Trophoblast cell (in vitro differentiated cells and primary cell): ENCODE measurements around the gene CYS1.
A peak's percentile ranks its signal among the peaks of the same experiment; 100 is the strongest.

Source experiments
- DNase-seq, 2 donors: peaks; one replicate each; pipeline ENCODE4 v3.0.0-alpha.2; 2016
- H2AFZ ChIP-seq: 2 replicates; pipeline ENCODE4 v1.6.1; 2013; ENCODE audit warnings: low read length, moderate library complexity, mild to moderate bottlenecking; ENCODE audit not compliant: insufficient read depth, poor library complexity
- H2AK5ac ChIP-seq: 2 replicates; pipeline ENCODE4 v1.6.1; 2013; ENCODE audit warnings: mild to moderate bottlenecking, low read length
- H2BK120ac ChIP-seq: 2 replicates; pipeline ENCODE4 v1.6.1; 2013; ENCODE audit warnings: low read length, mild to moderate bottlenecking, moderate library complexity; ENCODE audit not compliant: insufficient read depth, poor library complexity
- H2BK12ac ChIP-seq: 2 replicates; pipeline ENCODE4 v1.6.1; 2013; ENCODE audit warnings: mild to moderate bottlenecking, low read length, moderate library complexity
- H2BK5ac ChIP-seq: 2 replicates; pipeline ENCODE4 v1.6.1; 2013; ENCODE audit warnings: low read length, low read depth, moderate library complexity, mild to moderate bottlenecking; ENCODE audit not compliant: poor library complexity
- H3K14ac ChIP-seq: 2 replicates; pipeline ENCODE4 v1.6.1; 2013; ENCODE audit warnings: mild to moderate bottlenecking, low read length
- H3K18ac ChIP-seq: 2 replicates; pipeline ENCODE4 v1.6.1; 2013; ENCODE audit warnings: mild to moderate bottlenecking, low read length
- H3K23ac ChIP-seq: 2 replicates; pipeline ENCODE4 v1.6.1; 2013; ENCODE audit warnings: low read length
- H3K27ac ChIP-seq: 2 replicates; pipeline ENCODE4 v1.5.1; 2013; ENCODE audit warnings: low read depth, mild to moderate bottlenecking, inconsistent platforms, low read length, moderate library complexity
- H3K27me3 ChIP-seq: 2 replicates; pipeline ENCODE4 v1.6.1; 2013; ENCODE audit warnings: inconsistent platforms, mild to moderate bottlenecking, low read length, moderate library complexity; ENCODE audit not compliant: insufficient read depth
- H3K36me3 ChIP-seq, 2 experiments: 1 replicate in 1 of 2; 2 replicates in 1 of 2; pipeline ENCODE4 v1.6.1; 2013; ENCODE audit warnings: low read length in 2 of 2, mild to moderate bottlenecking in 2 of 2, moderate library complexity in 1 of 2; ENCODE audit not compliant: insufficient read depth in 2 of 2, control insufficient read depth in 1 of 2
- H3K4ac ChIP-seq: 2 replicates; pipeline ENCODE4 v1.6.1; 2013; ENCODE audit warnings: low read depth, mild to moderate bottlenecking, low read length, moderate library complexity
- H3K4me1 ChIP-seq, 2 experiments: 1 replicate in 1 of 2; 2 replicates in 1 of 2; pipeline ENCODE4 v1.6.1; 2013; ENCODE audit warnings: low read length in 2 of 2, mild to moderate bottlenecking in 2 of 2, moderate library complexity in 1 of 2; ENCODE audit not compliant: insufficient read depth in 2 of 2, control insufficient read depth in 1 of 2
- H3K4me2 ChIP-seq: 2 replicates; pipeline ENCODE4 v1.6.1; 2013; ENCODE audit warnings: inconsistent platforms, mild to moderate bottlenecking, low read length, moderate library complexity
- H3K4me3 ChIP-seq: 2 replicates; pipeline ENCODE4 v1.5.1; 2013; ENCODE audit warnings: mild to moderate bottlenecking, low read depth, low read length, inconsistent platforms
- H3K79me1 ChIP-seq: one replicate; pipeline ENCODE4 v1.6.1; 2013; ENCODE audit warnings: low read length
- H3K79me2 ChIP-seq: 2 replicates; pipeline ENCODE4 v1.6.1; 2013; ENCODE audit warnings: low read length, mild to moderate bottlenecking; ENCODE audit not compliant: control insufficient read depth, insufficient read depth, poor library complexity
- H3K9ac ChIP-seq: 2 replicates; pipeline ENCODE4 v1.6.1; 2013; ENCODE audit warnings: mild to moderate bottlenecking, low read length
- H3K9me3 ChIP-seq: 2 replicates; pipeline ENCODE4 v1.6.1; 2013; ENCODE audit warnings: low read depth, mild to moderate bottlenecking, control low read depth, inconsistent platforms, low read length; ENCODE audit not compliant: insufficient read depth
- H4K12ac ChIP-seq: 2 replicates; pipeline ENCODE4 v1.6.1; 2013; ENCODE audit warnings: low read depth, mild to moderate bottlenecking, low read length, moderate library complexity
- H4K8ac ChIP-seq: 2 replicates; pipeline ENCODE4 v1.6.1; 2013; ENCODE audit warnings: low read depth, mild to moderate bottlenecking, low read length, moderate library complexity
- H4K91ac ChIP-seq: one replicate; pipeline ENCODE4 v1.6.1; 2013; ENCODE audit warnings: low read depth, mild to moderate bottlenecking, low read length, moderate library complexity
- WGBS: extraction: QIAGEN DNeasy Blood & Tissue Kit; methylation state at CpG from one replicate; pipeline ENCODE4 v1.1.7; 2013; ENCODE audit warnings: missing lambda C conversion rate; ENCODE audit not compliant: insufficient read length, insufficient coverage; ENCODE audit errors: extremely low coverage; 5-methylcytosine and 5-hydroxymethylcytosine counted together

Gene CYS1

DNA sequence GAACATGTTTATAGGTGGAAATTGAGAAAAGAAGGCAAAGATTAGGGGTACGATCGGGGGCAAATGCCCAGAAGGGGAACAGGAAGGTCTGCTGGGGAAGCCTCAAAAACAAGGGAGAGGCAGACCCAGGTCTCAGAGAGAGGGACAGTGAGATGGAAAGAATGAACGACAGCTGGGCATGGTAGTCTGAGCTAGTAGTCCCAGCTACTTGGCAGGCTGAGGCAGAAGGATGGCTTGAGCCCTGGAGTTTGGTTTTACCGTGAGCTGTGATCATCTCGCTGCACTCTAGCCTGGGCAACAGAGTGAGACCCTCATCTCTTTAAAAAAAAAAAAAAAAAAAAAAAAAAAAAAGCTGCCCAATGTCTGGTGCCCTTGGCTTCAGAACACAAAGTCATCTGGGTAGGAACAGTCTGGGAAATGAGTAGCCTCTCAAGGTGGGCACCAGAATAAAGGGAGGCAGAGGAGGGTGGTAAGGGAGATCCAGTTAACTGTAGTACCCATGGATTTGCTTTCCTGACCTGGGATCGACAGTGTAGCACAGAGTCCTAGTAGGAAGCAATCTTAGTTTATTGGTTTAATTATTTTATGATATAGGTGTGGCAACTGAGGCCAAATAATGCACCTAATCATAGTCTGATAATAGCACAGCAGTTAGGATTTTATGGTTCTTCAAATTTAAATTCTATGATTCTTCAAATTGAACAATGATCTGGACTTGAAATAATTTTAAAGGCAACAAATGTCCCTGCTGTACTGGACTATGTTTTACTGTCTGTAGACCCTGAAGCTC, 45.8 kb upstream of the CYS1 start:
- no peak overlapping the region for H2BK5ac ChIP-seq
- H3K27ac ChIP-seq, result no peak overlapping the region
- peaks cover 8 to 36% of the 10 kb centered on the region in 2 experiments for H3K36me3 ChIP-seq
- peaks cover 12% of the 10 kb centered on the region for H3K79me2 ChIP-seq
- H2AK5ac ChIP-seq, result no peak overlapping the region
- no peaks in the 10 kb centered on the region for H3K27me3 ChIP-seq
- H3K18ac ChIP-seq, result no peak overlapping the region
- H3K9me3 ChIP-seq, result no peaks in the 10 kb centered on the region
- no peak overlapping the region for H3K14ac ChIP-seq
- peaks cover 5 to 10% of the 10 kb centered on the region in 2 experiments for H3K4me1 ChIP-seq
- H4K12ac ChIP-seq, result no peak overlapping the region
- no peak for DNase-seq
- no peak overlapping the region for H3K23ac ChIP-seq
- H2BK120ac ChIP-seq, result no peak overlapping the region
- H2AFZ ChIP-seq, result no peak overlapping the region
- H4K8ac ChIP-seq, result no peak overlapping the region
- no peak overlapping the region for H3K9ac ChIP-seq
- no peak overlapping the region for H3K4ac ChIP-seq
- WGBS, result no CpG with 5 or more reads among the region's 6 CpGs
- no peak overlapping the region for H4K91ac ChIP-seq
- H3K79me1 ChIP-seq, result peaks cover 9% of the 10 kb centered on the region
- H3K4me3 ChIP-seq, result no peak overlapping the region
- H2BK12ac ChIP-seq, result no peak overlapping the region
- no peak overlapping the region for H3K4me2 ChIP-seq

DNA sequence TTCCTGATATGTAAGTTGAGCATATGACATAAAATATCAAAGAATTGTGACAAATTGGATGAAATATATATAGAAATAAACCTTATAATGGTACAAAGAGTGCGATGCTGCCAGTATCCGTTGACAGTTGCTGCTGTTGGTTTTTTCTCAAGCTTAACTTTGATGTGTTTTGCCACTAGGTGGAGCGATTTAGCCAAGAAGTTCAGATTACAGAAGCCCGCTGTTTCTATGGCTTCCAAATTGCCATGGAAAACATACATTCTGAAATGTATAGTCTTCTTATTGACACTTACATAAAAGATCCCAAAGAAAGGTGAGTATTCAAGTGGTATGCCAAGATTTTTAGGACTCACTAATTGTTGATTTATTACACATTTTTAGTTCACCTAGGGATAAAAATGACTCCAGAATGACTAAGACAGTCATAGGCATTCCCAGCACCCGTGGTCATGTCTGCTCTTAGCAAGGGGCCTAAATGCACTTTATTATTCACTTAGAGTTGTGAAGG, 44.4 kb upstream of the CYS1 start:
- no peak overlapping the region for H2BK12ac ChIP-seq
- no CpG with 5 or more reads among the region's 5 CpGs for WGBS

GRCh38 chr2:10123281-10123680, 43.1 kb upstream of the CYS1 start:
- Histone ChIP-seq H2AFZ (peak overlapping the region; percentile 27), H3K18ac (peak overlapping the region; percentile 15), H4K8ac (no peak overlapping the region), H3K23ac (no peak overlapping the region), H3K4me2 (peak overlapping the region; percentile 90), H2BK12ac (no peak overlapping the region), H3K27ac (no peak overlapping the region), H3K27me3 (no peaks in the 10 kb centered on the region), H3K4ac (peak overlapping the region; percentile 37), H3K79me1 (peaks cover 18% of the 10 kb centered on the region), H2BK5ac (no peak overlapping the region), H3K14ac (peak overlapping the region; percentile 14), H3K9ac (peak overlapping the region; percentile 84), H3K36me3 (peaks cover 6 to 28% of the 10 kb centered on the region in 2 experiments), H3K4me3 (peak overlapping the region; percentile 90), H3K9me3 (no peaks in the 10 kb centered on the region), H3K4me1 (peaks cover 5 to 14% of the 10 kb centered on the region in 2 experiments), H2BK120ac (no peak overlapping the region), H3K79me2 (peaks cover 15% of the 10 kb centered on the region), H2AK5ac (no peak overlapping the region), H4K12ac (no peak overlapping the region), H4K91ac (peak overlapping the region; percentile 58)
- WGBS, result no CpG with 5 or more reads among the region's 18 CpGs
- no peak for DNase-seq

More for the DNA sequence above, 44.4 kb upstream of the CYS1 start:
- Histone ChIP-seq H3K4me3 (no peak overlapping the region), H3K27ac (no peak overlapping the region), H3K4me2 (no peak overlapping the region), H3K4ac (no peak overlapping the region), H4K8ac (no peak overlapping the region), H2AFZ (no peak overlapping the region), H3K4me1 (peaks cover 5 to 14% of the 10 kb centered on the region in 2 experiments), H3K79me1 (peaks cover 18% of the 10 kb centered on the region), H4K12ac (no peak overlapping the region), H3K27me3 (no peaks in the 10 kb centered on the region), H2BK120ac (no peak overlapping the region), H3K9me3 (no peaks in the 10 kb centered on the region), H3K14ac (no peak overlapping the region), H3K79me2 (peaks cover 15% of the 10 kb centered on the region), H3K9ac (no peak overlapping the region), H2BK5ac (no peak overlapping the region), H3K23ac (no peak overlapping the region), H3K18ac (no peak overlapping the region), H2AK5ac (no peak overlapping the region), H4K91ac (no peak overlapping the region), H3K36me3 (peaks cover 8 to 36% of the 10 kb centered on the region in 2 experiments)
- peak; percentile 55 to 86 for DNase-seq

DNA sequence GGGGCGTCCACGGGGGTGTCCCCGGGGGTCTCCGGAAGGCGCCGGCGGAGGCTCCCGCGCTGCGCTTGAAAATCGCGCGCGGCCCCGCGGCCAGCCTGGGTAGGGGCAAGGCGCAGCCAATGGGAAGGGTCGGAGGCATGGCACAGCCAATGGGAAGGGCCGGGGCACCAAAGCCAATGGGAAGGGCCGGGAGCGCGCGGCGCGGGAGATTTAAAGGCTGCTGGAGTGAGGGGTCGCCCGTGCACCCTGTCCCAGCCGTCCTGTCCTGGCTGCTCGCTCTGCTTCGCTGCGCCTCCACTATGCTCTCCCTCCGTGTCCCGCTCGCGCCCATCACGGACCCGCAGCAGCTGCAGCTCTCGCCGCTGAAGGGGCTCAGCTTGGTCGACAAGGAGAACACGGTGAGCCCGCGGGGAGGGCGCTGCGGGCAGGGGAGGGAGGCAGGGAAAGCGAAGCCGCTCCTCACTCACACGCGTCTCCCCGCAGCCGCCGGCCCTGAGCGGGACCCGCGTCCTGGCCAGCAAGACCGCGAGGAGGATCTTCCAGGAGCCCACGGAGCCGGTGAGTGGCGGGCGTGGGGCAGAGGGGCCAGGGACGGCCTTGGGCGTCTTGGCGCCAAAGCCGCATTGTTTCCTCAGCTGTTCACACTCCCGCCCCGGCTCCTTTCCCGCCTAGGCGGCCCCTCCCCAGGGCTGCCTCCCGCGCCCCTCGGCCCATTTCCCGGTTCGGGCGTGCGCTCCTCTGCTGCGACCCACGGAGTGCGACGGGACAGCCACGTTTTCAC, 42.5 kb upstream of the CYS1 start, which contains the start of gene RRM2:
RRM2 (plus strand) TSS at position 240 of the 781 bp plus-strand sequence; CDS start at position 300, 60 bp downstream.
- H2AFZ ChIP-seq, result peak within 1 kb of the TSS; percentile 73
- DNase-seq, result peak; percentile 83 to 90
- H3K4me2 ChIP-seq, result peak within 1 kb of the TSS; percentile 90
- peaks cover 15% of the 10 kb centered on the region for H3K79me2 ChIP-seq
- peak within 1 kb of the TSS; percentile 59 for H2AK5ac ChIP-seq
- peak within 1 kb of the TSS; percentile 40 for H4K12ac ChIP-seq
- H2BK5ac ChIP-seq, result peak within 1 kb of the TSS; percentile 43
- peaks cover 6 to 22% of the 10 kb centered on the region in 2 experiments for H3K36me3 ChIP-seq
- peak within 1 kb of the TSS; percentile 29 for H2BK120ac ChIP-seq
- H3K4me3 ChIP-seq, result peak within 1 kb of the TSS; percentile 90
- H3K14ac ChIP-seq, result peak within 1 kb of the TSS; percentile 56
- H4K91ac ChIP-seq, result peak within 1 kb of the TSS; percentile 66
- peak within 1 kb of the TSS; percentile 68 for H3K27ac ChIP-seq
- peak within 1 kb of the TSS; percentile 84 for H3K9ac ChIP-seq
- peaks cover 5 to 14% of the 10 kb centered on the region in 2 experiments for H3K4me1 ChIP-seq
- H3K4ac ChIP-seq, result peak within 1 kb of the TSS; percentile 67
- peak within 1 kb of the TSS; percentile 78 for H3K18ac ChIP-seq
- H3K79me1 ChIP-seq, result peaks cover 18% of the 10 kb centered on the region
- H4K8ac ChIP-seq, result peak within 1 kb of the TSS; percentile 80
- H3K23ac ChIP-seq, result no peak within 1 kb of the TSS
- H2BK12ac ChIP-seq, result no peak within 1 kb of the TSS
- H3K9me3 ChIP-seq, result no peaks in the 10 kb centered on the region
- no CpG with 5 or more reads among the region's 81 CpGs for WGBS
- H3K27me3 ChIP-seq, result no peaks in the 10 kb centered on the region
